H1 (cell line): ENCODE results near the gene HPN. TPM values are rescaled to one million over a fixed set of nuclear protein-coding genes. Genes with fewer than 3 reads are reported as not detected.

Experiments
- CTCF ChIA-PET: fragments of 300-600 bp; sonication (Branson Sonifier 250); formaldehyde crosslinking; loops from one replicate; lab custom pipeline; 2021; ENCODE audit not compliant: partially characterized antibody; lab: Charles Lee
- POLR2A ChIA-PET: fragments of 300-600 bp; sonication (Branson Sonifier 250); formaldehyde crosslinking; loops from one replicate; lab custom pipeline; 2021; ENCODE audit warnings: inconsistent platforms; ENCODE audit not compliant: partially characterized antibody; lab: Charles Lee
- DNase-seq, 2 experiments: peaks; one replicate each; pipeline versions ENCODE4 v3.0.0 to v3.0.0-alpha.2; 2010 to 2022; ENCODE audit warnings: low spot score in 2 of 2, low read depth in 1 of 2, mixed read lengths in 1 of 2
- FAIRE-seq: peaks from 2 replicates; lab custom pipeline; 2011; peaks lifted over from hg19 to GRCh38; lab: Jason Lieb, UNC
- H2AFZ ChIP-seq: 2 replicates; pipeline ENCODE4 v1.8.1; 2012; ENCODE audit warnings: low read length, inconsistent platforms
- H2AK5ac ChIP-seq: 2 replicates; pipeline ENCODE4 v1.6.1; 2013; ENCODE audit warnings: low read depth, low read length
- H2BK120ac ChIP-seq: replicated peaks from 2 replicates; pipeline ENCODE3; 2013; ENCODE audit warnings: low read depth, low read length, inconsistent platforms
- H2BK12ac ChIP-seq: 2 replicates; pipeline ENCODE4 v1.6.1; 2013; ENCODE audit warnings: low read depth, low read length
- H2BK15ac ChIP-seq: 2 replicates; pipeline ENCODE4 v1.6.1; 2013; ENCODE audit warnings: low read length
- H2BK20ac ChIP-seq: 2 replicates; pipeline ENCODE4 v1.6.1; 2013; ENCODE audit warnings: low read length
- H2BK5ac ChIP-seq: 2 replicates; pipeline ENCODE4 v1.6.1; 2013; ENCODE audit warnings: low read depth, low read length
- H3K14ac ChIP-seq: 2 replicates; pipeline ENCODE4 v1.6.1; 2013; ENCODE audit warnings: inconsistent platforms; ENCODE audit not compliant: insufficient read length
- H3K18ac ChIP-seq: 2 replicates; pipeline ENCODE4 v1.6.1; 2013; ENCODE audit warnings: low read length; ENCODE audit errors: extremely low read depth
- H3K23ac ChIP-seq: 2 replicates; pipeline ENCODE4 v1.6.1; 2013; ENCODE audit warnings: inconsistent platforms; ENCODE audit not compliant: insufficient read length
- H3K23me2 ChIP-seq: 2 replicates; pipeline ENCODE4 v1.6.1; 2013; ENCODE audit warnings: low read depth, low read length
- H3K27ac ChIP-seq: 2 replicates; pipeline ENCODE4 v1.6.1; 2011; ENCODE audit warnings: low read depth, low read length, inconsistent platforms
- H3K27me3 ChIP-seq, 4 experiments: replicated peaks in 1 of 4; 1 replicate in 1 of 4; 2 replicates in 3 of 4; pipeline versions ENCODE4 v1.6.1 to v1.8.1; 2011 to 2013; ENCODE audit warnings: low read length in 3 of 4, mild to moderate bottlenecking in 3 of 4, inconsistent platforms in 2 of 4, mixed read lengths in 2 of 4, moderate library complexity in 1 of 4; ENCODE audit not compliant: control insufficient read depth in 3 of 4, insufficient read depth in 3 of 4; ENCODE audit errors: extremely low read depth in 1 of 4
- H3K36me3 ChIP-seq, 4 experiments: 2 replicates each; pipeline versions ENCODE4 v1.6.1 to v1.8.1; 2011 to 2013; ENCODE audit warnings: mild to moderate bottlenecking in 4 of 4, low read length in 3 of 4, moderate library complexity in 2 of 4, control low read depth in 1 of 4, inconsistent platforms in 1 of 4; ENCODE audit not compliant: insufficient read depth in 4 of 4, control insufficient read depth in 2 of 4
- H3K4ac ChIP-seq: replicated peaks from 2 replicates; pipeline ENCODE3; 2013; ENCODE audit warnings: low read length, low read depth, mixed read lengths, inconsistent platforms; ENCODE audit not compliant: insufficient read length
- H3K4me1 ChIP-seq, 4 experiments: replicated peaks in 1 of 4; 1 replicate in 1 of 4; 2 replicates in 3 of 4; pipeline versions ENCODE4 v1.6.1 to v1.8.1; 2011 to 2013; ENCODE audit warnings: low read length in 3 of 4, inconsistent platforms in 2 of 4, mixed read lengths in 1 of 4; ENCODE audit not compliant: insufficient read depth in 4 of 4, control insufficient read depth in 3 of 4
- H3K4me2 ChIP-seq, 2 experiments: 2 replicates each; pipeline versions ENCODE4 v1.6.1 to v1.8.1; 2011 to 2013; ENCODE audit warnings: low read depth in 2 of 2, low read length in 2 of 2, control low read depth in 1 of 2, inconsistent platforms in 1 of 2, mild to moderate bottlenecking in 1 of 2; ENCODE audit not compliant: insufficient read depth in 1 of 2
- H3K4me3 ChIP-seq, 4 experiments: fragments of 200-600, 300-600 bp in 1 of 4; sonication (generic), shearing (Covaris generic), sonication (Bioruptor Twin) in 1 of 4; 2 replicates each; pipeline versions ENCODE4 v1.5.1 to v1.8.1; 2011 to 2016; ENCODE audit warnings: low read length in 4 of 4, low read depth in 3 of 4, control low read depth in 2 of 4, inconsistent platforms in 2 of 4, mild to moderate bottlenecking in 2 of 4, mixed read lengths in 1 of 4, moderate library complexity in 1 of 4; ENCODE audit not compliant: insufficient read depth in 2 of 4; ENCODE audit errors: extremely low read depth in 1 of 4
- H3K56ac ChIP-seq: replicated peaks from 2 replicates; pipeline ENCODE3; 2013; ENCODE audit warnings: low read depth, mild to moderate bottlenecking, mixed read lengths, low read length, inconsistent platforms; ENCODE audit not compliant: insufficient read length
- H3K79me1 ChIP-seq: 2 replicates; pipeline ENCODE4 v1.6.1; 2013; ENCODE audit warnings: low read depth, low read length, control low read depth
- H3K79me2 ChIP-seq, 2 experiments: 2 replicates each; pipeline versions ENCODE4 v1.6.1 to v1.8.1; 2012 to 2013; ENCODE audit warnings: low read length in 2 of 2, mild to moderate bottlenecking in 2 of 2, inconsistent platforms in 1 of 2; ENCODE audit not compliant: insufficient read depth in 2 of 2, control insufficient read depth in 1 of 2
- H3K9ac ChIP-seq, 4 experiments: replicated peaks in 1 of 4; 1 replicate in 1 of 4; 2 replicates in 3 of 4; pipeline versions ENCODE4 v1.6.1 to v1.8.1; 2011 to 2013; ENCODE audit warnings: low read depth in 3 of 4, low read length in 3 of 4, control low read depth in 2 of 4, mild to moderate bottlenecking in 2 of 4, moderate library complexity in 2 of 4, inconsistent platforms in 1 of 4; ENCODE audit errors: extremely low read depth in 1 of 4
- H3K9me3 ChIP-seq, 2 experiments: 2 replicates each; pipeline versions ENCODE4 v1.6.1 to v1.8.1; 2012 to 2013; ENCODE audit warnings: mild to moderate bottlenecking in 2 of 2, moderate library complexity in 2 of 2, control low read depth in 1 of 2, inconsistent platforms in 1 of 2, low read depth in 1 of 2, low read length in 1 of 2, mixed read lengths in 1 of 2; ENCODE audit not compliant: insufficient read depth in 2 of 2
- H4K20me1 ChIP-seq, 2 experiments: replicated peaks in 1 of 2; 2 replicates each; pipeline versions ENCODE3 to v1.8.1; 2011 to 2013; ENCODE audit warnings: inconsistent platforms in 2 of 2, low read length in 2 of 2, mild to moderate bottlenecking in 1 of 2; ENCODE audit not compliant: insufficient read depth in 2 of 2, control insufficient read depth in 1 of 2
- H4K5ac ChIP-seq: 2 replicates; pipeline ENCODE4 v1.6.1; 2013; ENCODE audit warnings: low read length, low read depth, mixed read lengths, inconsistent platforms; ENCODE audit not compliant: insufficient read length
- H4K8ac ChIP-seq: 2 replicates; pipeline ENCODE4 v1.8.0; 2013; ENCODE audit warnings: mild to moderate bottlenecking, moderate library complexity, low read length, inconsistent platforms; ENCODE audit not compliant: insufficient read depth; ENCODE audit errors: extremely low read depth
- H4K91ac ChIP-seq: replicated peaks from 2 replicates; pipeline ENCODE3; 2013; ENCODE audit warnings: low read length, mixed read lengths, inconsistent platforms; ENCODE audit not compliant: insufficient read length
- CHD2 ChIP-seq: IDR thresholded peaks from 2 replicates; pipeline ENCODE4 v1.6.1; 2012; ENCODE audit warnings: low read length, improper control_type of control experiment
- SAP30 ChIP-seq: fragments of 300-600 bp; sonication (generic); IDR thresholded peaks from 2 replicates; pipeline ENCODE4 v1.7.1; 2012; ENCODE audit warnings: low read length, moderate library complexity, mild to moderate bottlenecking, inconsistent platforms; ENCODE audit not compliant: insufficient read depth, insufficient replicate concordance
- ZNF274 ChIP-seq: IDR thresholded peaks from 2 replicates; pipeline ENCODE4 v1.7.0; 2012; ENCODE audit warnings: low read length, borderline replicate concordance; ENCODE audit errors: extremely low read depth
- WGBS, 2 experiments: shearing (Covaris generic) in 1 of 2; methylation state at CpG; one replicate each; pipeline versions ENCODE4 v1.1.6 to v1.1.7; 2013 to 2015; ENCODE audit warnings: low lambda C conversion rate in 2 of 2, mixed read lengths in 2 of 2, inconsistent platforms in 1 of 2, low coverage in 1 of 2, missing lambda C conversion rate in 1 of 2; ENCODE audit not compliant: insufficient replicate concordance in 2 of 2, insufficient coverage in 1 of 2, insufficient read length in 1 of 2; ENCODE audit errors: extremely low coverage in 1 of 2, missing lambda C conversion rate in 1 of 2; 5-methylcytosine and 5-hydroxymethylcytosine counted together
- polyA plus RNA-seq, 7 experiments: library from polyadenylated mRNA; depleted of rRNA in 3 of 7; stranded (reverse) in 5 of 7; unstranded in 2 of 7; fragments of >200 nt in 5 of 7; fragments of 200-250 nt in 2 of 7; gene quantifications; 1 replicate in 5 of 7; 2 replicates in 1 of 7; 4 replicates in 1 of 7; pipeline versions ENCODE4 v1.2.1 to v1.2.3, GENCODE V29; 2011 to 2013; ENCODE audit warnings: missing spikeins in 2 of 7, mixed read lengths in 2 of 7
- total RNA-seq: library from RNA; stranded (reverse); fragmentation: NEBNext Ultra II Directional; extraction: Animal tissue kit (Norgen Biotek cat#: 25700); gene quantifications from 2 replicates; pipeline ENCODE4 v1.2.1, GENCODE V29; 2021
- TF ChIP-seq, protein P1 (sequence below): IDR thresholded peaks from 2 replicates; pipeline ENCODE4 v1.6.1; 2012; ENCODE audit warnings: low read length, inconsistent platforms

Gene HPN
- total and polyA plus RNA-seq, 2 of the 8 experiments (the other 6 are each of a cell fraction or from before 2014, with no cell fraction given) = 14.7 to 33.7 TPM

GRCh38 chr19:35105411-35106290, 64.1 kb downstream of the HPN start:
- Histone ChIP-seq H3K36me3 (no peaks in the 10 kb centered on the region), H3K4ac (no peak overlapping the region), H3K56ac (peak overlapping the region; percentile 69), H3K14ac (no peak overlapping the region), H3K9me3 (no peaks in the 10 kb centered on the region), H3K23ac (no peak overlapping the region), H2BK20ac (no peak overlapping the region), H2AK5ac (peak overlapping the region; percentile 95), H2BK12ac (peak overlapping the region; percentile 60; the same call in 1 of the 2 replicates), H3K4me1 (peaks cover 0 to 5% (median 1%) of the 10 kb centered on the region in 4 experiments; a peak in 3 of 7 replicates), H3K79me1 (no peaks in the 10 kb centered on the region), H4K8ac (no peak overlapping the region; the same call in 1 of the 2 replicates), H3K4me2 (no peak overlapping the region), H2AFZ (no peak overlapping the region), H3K4me3 (no peak overlapping the region), H4K20me1 (peaks cover 0 to 7% of the 10 kb centered on the region in 2 experiments), H3K27ac (no peak overlapping the region), H3K18ac (no peak overlapping the region), H4K5ac (no peak overlapping the region), H3K79me2 (no peaks in the 10 kb centered on the region), H3K27me3 (no peaks in the 10 kb centered on the region; a peak in 1 of 7 replicates), H2BK15ac (no peak overlapping the region), H3K9ac (no peak overlapping the region), H3K23me2 (peaks cover 7% of the 10 kb centered on the region; the same call in 1 of the 2 replicates), H4K91ac (no peak overlapping the region), H2BK5ac (peak overlapping the region; percentile 66; the same call in 1 of the 2 replicates), H2BK120ac (no peak overlapping the region)
- CTCF ChIA-PET = interaction anchor here (1.0 to 1.7 kb wide), 3 partner anchors 10 to 61 kb away, joined by 5 to 7 read pairs (median 5); partner anchors contain the start of genes FXYD3 and LGI4
- FAIRE-seq (no peak), DNase-seq (no peak)
- POLR2A ChIA-PET = interaction anchor here (0.7 to 1.7 kb wide), 3 partner anchors 8 to 18 kb away, joined by 3 to 4 read pairs (median 3); no protein-coding TSS in a partner anchor
- 73% methylated on average over 15 of the region's 30 CpGs; no CpG with 5 or more reads in 1 of the 2 experiments for whole genome bisulfite sequencing, 2 experiments
- TF ChIP-seq, protein P1, sequence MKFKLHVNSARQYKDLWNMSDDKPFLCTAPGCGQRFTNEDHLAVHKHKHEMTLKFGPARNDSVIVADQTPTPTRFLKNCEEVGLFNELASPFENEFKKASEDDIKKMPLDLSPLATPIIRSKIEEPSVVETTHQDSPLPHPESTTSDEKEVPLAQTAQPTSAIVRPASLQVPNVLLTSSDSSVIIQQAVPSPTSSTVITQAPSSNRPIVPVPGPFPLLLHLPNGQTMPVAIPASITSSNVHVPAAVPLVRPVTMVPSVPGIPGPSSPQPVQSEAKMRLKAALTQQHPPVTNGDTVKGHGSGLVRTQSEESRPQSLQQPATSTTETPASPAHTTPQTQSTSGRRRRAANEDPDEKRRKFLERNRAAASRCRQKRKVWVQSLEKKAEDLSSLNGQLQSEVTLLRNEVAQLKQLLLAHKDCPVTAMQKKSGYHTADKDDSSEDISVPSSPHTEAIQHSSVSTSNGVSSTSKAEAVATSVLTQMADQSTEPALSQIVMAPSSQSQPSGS = no peak
- TF ChIP-seq CHD2 = no peak
- TF ChIP-seq ZNF274 = no peak
- TF ChIP-seq SAP30 = no peak
